Heart left ventricle (tissue), 16 donors: ENCODE measurements around the gene BRMS1. TPM values are rescaled to one million over a fixed set of nuclear protein-coding genes. Genes with fewer than 3 reads are reported as not detected.

Experiments used
- ATAC-seq, 4 donors: fragments of 200-7000 bp; cut with Tn5 transposase; one replicate each; pipeline ENCODE4 v1.9.1; 2020 to 2022; ENCODE audit warnings: moderate library complexity in 4 of 4, mild to moderate bottlenecking in 3 of 4, moderate number of reproducible peaks in 1 of 4
- DNase-seq, 5 donors: peaks; one replicate each; pipeline ENCODE4 v3.0.0-alpha.2; 2020
- H3K27ac ChIP-seq, 12 donors: fragments of 200-600 bp; sonication (generic) in 4 of 12; one replicate each; pipeline versions ENCODE4 v1.5.0 to v1.8.0; 2016 to 2022; ENCODE audit warnings: mild to moderate bottlenecking in 2 of 12
- H3K27me3 ChIP-seq, 9 donors: fragments of 200-600 bp; sonication (generic) in 2 of 9; one replicate each; pipeline versions ENCODE4 v1.5.1 to v1.8.0; 2016 to 2022; ENCODE audit warnings: mild to moderate bottlenecking in 3 of 9
- H3K36me3 ChIP-seq, 9 donors: fragments of 200-600 bp; sonication (generic) in 2 of 9; one replicate each; pipeline versions ENCODE4 v1.5.0 to v1.8.0; 2018 to 2022; ENCODE audit warnings: mild to moderate bottlenecking in 2 of 9
- H3K4me1 ChIP-seq, 12 donors: fragments of 200-600 bp; sonication (generic) in 4 of 12; one replicate each; pipeline versions ENCODE4 v1.5.0 to v1.8.0; 2016 to 2022; ENCODE audit warnings: mild to moderate bottlenecking in 3 of 12
- H3K4me3 ChIP-seq, 12 donors: fragments of 200-600 bp; sonication (generic) in 4 of 12; one replicate each; pipeline versions ENCODE4 v1.5.0 to v1.8.0; 2017 to 2022; ENCODE audit warnings: mild to moderate bottlenecking in 9 of 12, moderate library complexity in 4 of 12
- H3K9me3 ChIP-seq, 12 donors: fragments of 200-600 bp; sonication (generic) in 4 of 12; one replicate each; pipeline versions ENCODE4 v1.5.0 to v1.8.0; 2016 to 2022; ENCODE audit warnings: mild to moderate bottlenecking in 1 of 12
- POLR2A ChIP-seq, 2 donors: fragments of 450-650 bp; IDR thresholded peaks; one replicate each; pipeline ENCODE4 v1.6.1; 2017; ENCODE audit warnings: antibody characterized with exemption in 2 of 2, mild to moderate bottlenecking in 2 of 2, moderate library complexity in 2 of 2
- WGBS, 4 donors: extraction: QIAGEN DNeasy Blood & Tissue Kit in 2 of 4; methylation state at CpG; one replicate each; pipeline versions ENCODE4 v1.1.5 to v1.1.7; 2013 to 2018; 5-methylcytosine and 5-hydroxymethylcytosine counted together
- intact Hi-C, 10 donors: fragments of 100-400 bp; cut with DNase I; formaldehyde crosslinking; loops; one replicate each; pipeline versions ENCODE4 v1.11.1 to v1.14.2; 2022
- polyA plus RNA-seq, 2 donors: library from polyadenylated mRNA; stranded (reverse); fragments of 200-250 nt; gene quantifications; one replicate each; pipeline ENCODE4 v1.2.3, GENCODE V29; 2013
- total RNA-seq, 9 donors: library from RNA; depleted of rRNA in 2 of 9; stranded (reverse); fragments of >200 nt in 2 of 9; fragmentation: NEBNext Ultra II Directional in 3 of 9; extraction: Animal tissue kit (Norgen Biotek cat#: 25700) in 3 of 9; gene quantifications; one replicate each; pipeline versions ENCODE4 v1.1.0 to v1.2.4, GENCODE V29; 2016 to 2023
- TF ChIP-seq, protein P1 (sequence below), 12 donors: fragments of 200-600 bp; sonication (generic) in 4 of 12; IDR thresholded peaks; one replicate each; pipeline versions ENCODE4 v1.5.0 to v1.8.0; 2018 to 2022; ENCODE audit warnings: antibody characterized with exemption in 12 of 12, mild to moderate bottlenecking in 5 of 12
- donor health status: ischemic (EF 13 %, LVEDD 7.1; RV severe dilation, severe dysfunction).
- donor health status: healthy with polysubstance abuse.
- donor health status: DM: no; HTN: yes; CAD: no.
- donor health status: DM: no; HTN: no; CAD: no.
- donor health status: ischemic (EF 25% LVEDD 6.9; RV normal size, moderate dysfunction).
- donor health status: ischemic (EF 25% LVEDD 5.7; RV mildly dilated, moderate dysfunction).
- donor health status: healthy.
- donor health status: DM: yes; HTN: yes; CAD: no.
- donor health status: ischemic (EF 35%, LVEDD 5.7; RV mildly dilated, moderate dysfunction).
- donor health status: nonischemic (EF 11% LVEDD 7.7; RV severe dilation, severe dysfunction).
- donor health status: DM: yes; HTN: yes; CAD: no.
- donor health status: PGD.
- donor health status: ischemic (EF 29% LVEDD 5.4; RV normal size, mild dysfunction).
- donor health status: nonischemic (EF 23%, LVEDD 6.1; RV moderate dilation, normal function).

The BRMS1 gene
- total and polyA plus RNA-seq, 11 donors = 9.7 to 77.4 (median 22.7) TPM

DNA sequence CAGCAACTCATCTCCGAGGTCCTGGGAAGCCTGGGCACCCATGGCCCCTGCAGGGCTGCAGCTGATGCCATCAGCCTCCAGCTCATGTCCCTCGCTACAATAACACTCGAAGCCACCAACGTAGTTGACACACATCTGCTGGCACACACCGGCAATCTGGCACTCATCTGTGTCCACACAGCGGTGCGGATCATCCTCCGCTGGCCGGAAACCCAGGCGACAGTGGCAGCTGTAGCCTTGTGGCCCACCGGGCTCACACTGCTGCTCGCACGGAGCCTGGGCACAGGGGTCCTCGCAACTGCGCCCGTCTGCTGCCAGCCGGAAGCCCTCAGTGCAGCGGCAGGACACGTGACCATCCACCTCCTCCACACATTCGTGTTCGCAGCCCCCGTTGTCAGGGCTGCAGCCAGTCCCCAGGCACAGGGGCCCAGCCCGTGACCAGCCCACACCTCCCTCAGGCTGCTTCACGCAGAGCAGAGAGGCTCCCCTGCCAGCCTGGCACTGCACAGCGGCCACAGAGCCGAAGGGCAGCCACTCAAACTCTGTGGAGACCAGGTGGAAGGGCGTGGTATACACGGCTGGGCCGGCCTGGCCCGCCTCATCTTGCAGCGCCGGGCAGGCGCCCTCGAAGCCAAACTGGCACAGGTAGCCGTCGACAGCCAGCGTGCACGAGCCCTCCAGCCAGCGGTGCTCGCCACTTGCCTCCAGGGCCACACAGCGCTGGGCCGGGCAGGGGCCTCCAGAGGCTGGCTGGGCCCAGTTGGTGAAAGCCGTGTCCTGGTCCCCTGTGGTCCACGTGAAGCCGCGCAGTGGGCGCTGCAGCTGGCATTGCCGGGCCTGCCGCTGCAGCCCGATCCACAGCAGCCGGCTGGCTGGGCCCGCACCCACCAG is 28.7 kb downstream of the BRMS1 start:
- WGBS, 4 donors = 63 to 71% (median 68%) methylated on average over 19 to 52 of the region's 52 CpGs
- H3K4me1 ChIP-seq = peaks cover 0 to 57% (median 32%) of the 10 kb centered on the region in 12 donors

DNA sequence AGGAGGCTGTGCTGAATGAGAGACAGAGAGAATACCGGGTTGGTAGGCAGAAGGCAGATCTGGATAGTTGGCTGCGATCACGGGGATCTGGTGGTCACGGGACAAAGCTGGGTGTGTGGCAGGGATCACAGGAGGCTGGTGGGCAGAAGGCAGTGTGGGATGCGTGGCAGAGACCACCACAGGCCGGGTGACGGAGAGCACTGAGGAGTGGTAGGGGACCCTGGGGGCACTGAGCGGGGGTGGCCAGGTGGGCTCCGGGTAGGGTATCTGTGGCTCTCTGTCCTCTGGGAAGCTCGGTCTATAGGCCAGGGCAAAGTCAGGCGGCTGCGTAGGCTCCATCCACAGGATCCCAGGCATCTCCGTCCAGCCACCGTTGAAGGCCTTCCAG is 29.4 kb downstream of the BRMS1 start:
- no peak for ATAC-seq
- H3K4me3 ChIP-seq = peak overlapping the region in 11 of 12 donors; percentile 42 to 66 (median 62)
- peak overlapping the region in 9 of 12 donors; percentile 5 to 94 (median 84) for H3K27ac ChIP-seq
- DNase-seq = peak in 1 of 5 donors; percentile 49
- peaks cover 0 to 57% (median 32%) of the 10 kb centered on the region in 12 donors for H3K4me1 ChIP-seq
- no peaks in the 10 kb centered on the region for H3K9me3 ChIP-seq
- 77 to 84% (median 81%) methylated on average over 14 of the region's 14 CpGs for WGBS, 4 donors
- no peaks in the 10 kb centered on the region for H3K36me3 ChIP-seq
- no peaks in the 10 kb centered on the region for H3K27me3 ChIP-seq
- TF ChIP-seq, protein P1, sequence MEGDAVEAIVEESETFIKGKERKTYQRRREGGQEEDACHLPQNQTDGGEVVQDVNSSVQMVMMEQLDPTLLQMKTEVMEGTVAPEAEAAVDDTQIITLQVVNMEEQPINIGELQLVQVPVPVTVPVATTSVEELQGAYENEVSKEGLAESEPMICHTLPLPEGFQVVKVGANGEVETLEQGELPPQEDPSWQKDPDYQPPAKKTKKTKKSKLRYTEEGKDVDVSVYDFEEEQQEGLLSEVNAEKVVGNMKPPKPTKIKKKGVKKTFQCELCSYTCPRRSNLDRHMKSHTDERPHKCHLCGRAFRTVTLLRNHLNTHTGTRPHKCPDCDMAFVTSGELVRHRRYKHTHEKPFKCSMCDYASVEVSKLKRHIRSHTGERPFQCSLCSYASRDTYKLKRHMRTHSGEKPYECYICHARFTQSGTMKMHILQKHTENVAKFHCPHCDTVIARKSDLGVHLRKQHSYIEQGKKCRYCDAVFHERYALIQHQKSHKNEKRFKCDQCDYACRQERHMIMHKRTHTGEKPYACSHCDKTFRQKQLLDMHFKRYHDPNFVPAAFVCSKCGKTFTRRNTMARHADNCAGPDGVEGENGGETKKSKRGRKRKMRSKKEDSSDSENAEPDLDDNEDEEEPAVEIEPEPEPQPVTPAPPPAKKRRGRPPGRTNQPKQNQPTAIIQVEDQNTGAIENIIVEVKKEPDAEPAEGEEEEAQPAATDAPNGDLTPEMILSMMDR (IDR thresholded peaks at IDR 0.05) = no peak
- intact Hi-C loops = no loop called here

More for the DNA sequence above, 28.7 kb downstream of the BRMS1 start:
- no peaks in the 10 kb centered on the region for H3K36me3 ChIP-seq
- no peak for ATAC-seq
- H3K9me3 ChIP-seq = no peaks in the 10 kb centered on the region
- TF ChIP-seq, protein P1 (IDR thresholded peaks at IDR 0.05) = no peak
- TF ChIP-seq POLR2A (IDR thresholded peaks at IDR 0.05) = no peak
- intact Hi-C loops = no loop called here
- H3K27ac ChIP-seq = peak overlapping the region; percentile 51 to 94 (median 84)
- peak in 1 of 5 donors; percentile 59 for DNase-seq
- peak overlapping the region; percentile 39 to 66 (median 62) for H3K4me3 ChIP-seq
- H3K27me3 ChIP-seq = no peaks in the 10 kb centered on the region

DNA sequence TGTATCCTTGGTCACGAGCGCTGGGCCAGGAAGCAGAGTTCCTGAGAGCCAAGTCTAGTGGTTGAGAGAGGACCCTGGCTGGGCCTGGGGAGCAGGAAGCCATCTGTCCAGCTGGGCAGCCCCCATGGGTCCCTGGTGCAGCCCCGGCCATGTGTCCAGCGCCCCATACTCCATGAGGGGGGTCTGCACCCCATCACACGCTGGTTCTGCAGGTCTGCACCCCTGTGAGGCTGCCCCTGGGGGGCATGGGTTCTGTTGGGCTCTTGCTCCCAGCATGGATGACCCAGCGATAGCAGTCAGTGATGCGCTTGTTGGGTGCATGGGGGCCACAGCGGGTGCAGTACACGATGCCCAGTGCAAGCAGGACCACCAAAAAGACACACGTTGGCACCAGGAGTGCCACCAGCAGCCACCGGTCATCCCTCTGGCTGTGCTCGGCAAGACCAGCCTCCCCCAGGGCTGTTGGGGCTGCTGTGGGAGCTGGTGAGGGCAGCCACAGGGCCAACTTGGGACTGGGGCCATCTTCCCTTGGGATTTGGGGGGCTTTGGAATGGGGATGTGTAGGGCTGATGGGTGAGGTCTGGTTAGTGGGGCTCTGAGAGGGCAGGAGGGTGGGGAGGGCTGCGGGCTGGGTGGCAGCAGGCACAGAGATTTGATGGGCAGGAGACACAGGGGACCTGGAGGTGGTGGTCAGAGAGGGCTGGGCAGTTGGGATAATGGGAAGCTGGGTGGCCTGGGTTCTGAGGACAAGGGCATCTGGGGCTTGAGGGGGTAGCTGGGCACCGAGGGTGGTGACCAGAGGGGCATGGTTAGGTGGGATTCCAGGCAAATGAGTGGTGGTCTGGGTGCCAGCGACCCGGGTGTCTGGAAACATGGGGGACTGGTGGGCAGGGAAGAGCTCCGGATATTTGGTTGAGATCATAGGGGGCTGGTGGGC is 30.1 kb downstream of the BRMS1 start:
- WGBS, 4 donors = 77 to 87% (median 82%) methylated on average over 7 to 17 of the region's 17 CpGs
- no peak for ATAC-seq
- peak overlapping the region in 10 of 12 donors; percentile 72 to 94 (median 90) for H3K27ac ChIP-seq

More for the DNA sequence above, 30.1 kb downstream of the BRMS1 start:
- TF ChIP-seq, protein P1 (IDR thresholded peaks at IDR 0.05) = no peak
- TF ChIP-seq POLR2A (IDR thresholded peaks at IDR 0.05) = no peak
- H3K9me3 ChIP-seq = no peaks in the 10 kb centered on the region
- peak in 1 of 5 donors; percentile 57 for DNase-seq
- H3K4me1 ChIP-seq = peaks cover 0 to 57% (median 32%) of the 10 kb centered on the region in 12 donors
- H3K36me3 ChIP-seq = no peaks in the 10 kb centered on the region
- no peaks in the 10 kb centered on the region for H3K27me3 ChIP-seq
- H3K4me3 ChIP-seq = peak overlapping the region in 11 of 12 donors; percentile 21 to 66 (median 62)
- intact Hi-C loops = loop anchor here in 8 of 10 donors (5.0 kb wide), 3 partner anchors 32 to 362 kb away; partner anchors contain the start of genes B4GAT1 (in 3 of the 8), BRMS1 (in 3 of the 8) and RBM4B (in 1 of the 8)
